Heart left ventricle (tissue), 13 donors: ENCODE measurements around the gene LPCAT4.
"Not testable (repeated sequence)": the region's sequence is repeated elsewhere in the genome, so short reads cannot be mapped to it uniquely, and the experiment has no call there.

Experiments
- POLR2A ChIP-seq, 2 donors: fragments of 450-650 bp; IDR thresholded peaks; one replicate each; pipeline ENCODE4 v1.6.1; 2017; ENCODE audit warnings: antibody characterized with exemption in 2 of 2, mild to moderate bottlenecking in 2 of 2, moderate library complexity in 2 of 2
- TF ChIP-seq, protein P1 (sequence below), 12 donors: fragments of 200-600 bp; sonication (generic) in 4 of 12; IDR thresholded peaks; one replicate each; pipeline versions ENCODE4 v1.5.0 to v1.8.0; 2018 to 2022; ENCODE audit warnings: antibody characterized with exemption in 12 of 12, mild to moderate bottlenecking in 5 of 12
- donor health status: ischemic (EF 13 %, LVEDD 7.1; RV severe dilation, severe dysfunction).
- donor health status: DM: no; HTN: yes; CAD: no.
- donor health status: DM: no; HTN: no; CAD: no.
- donor health status: ischemic (EF 25% LVEDD 6.9; RV normal size, moderate dysfunction).
- donor health status: ischemic (EF 25% LVEDD 5.7; RV mildly dilated, moderate dysfunction).
- donor health status: ischemic (EF 35%, LVEDD 5.7; RV mildly dilated, moderate dysfunction).
- donor health status: nonischemic (EF 11% LVEDD 7.7; RV severe dilation, severe dysfunction).
- donor health status: DM: yes; HTN: yes; CAD: no.
- donor health status: PGD.
- donor health status: ischemic (EF 29% LVEDD 5.4; RV normal size, mild dysfunction).
- donor health status: nonischemic (EF 23%, LVEDD 6.1; RV moderate dilation, normal function).

DNA sequence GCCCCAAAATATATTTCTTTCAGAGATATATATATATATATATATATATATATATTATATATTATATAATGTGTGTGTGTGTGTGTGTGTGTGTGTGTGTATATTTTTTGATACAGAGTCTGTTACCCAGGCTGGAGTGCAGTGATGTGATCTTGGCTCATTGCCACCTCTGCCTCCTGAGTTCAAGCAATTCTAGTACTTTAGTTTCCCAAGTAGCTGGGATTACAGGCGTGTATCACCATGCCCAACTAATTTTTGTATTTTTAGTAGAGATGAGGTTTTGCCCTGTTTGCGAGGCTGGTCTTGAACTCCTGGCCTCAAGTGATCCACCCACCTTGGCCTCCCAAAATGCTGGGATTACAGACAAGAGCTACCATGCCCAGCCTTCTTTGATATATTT lies 8.5 kb upstream of the LPCAT4 start:
- TF ChIP-seq, protein P1, sequence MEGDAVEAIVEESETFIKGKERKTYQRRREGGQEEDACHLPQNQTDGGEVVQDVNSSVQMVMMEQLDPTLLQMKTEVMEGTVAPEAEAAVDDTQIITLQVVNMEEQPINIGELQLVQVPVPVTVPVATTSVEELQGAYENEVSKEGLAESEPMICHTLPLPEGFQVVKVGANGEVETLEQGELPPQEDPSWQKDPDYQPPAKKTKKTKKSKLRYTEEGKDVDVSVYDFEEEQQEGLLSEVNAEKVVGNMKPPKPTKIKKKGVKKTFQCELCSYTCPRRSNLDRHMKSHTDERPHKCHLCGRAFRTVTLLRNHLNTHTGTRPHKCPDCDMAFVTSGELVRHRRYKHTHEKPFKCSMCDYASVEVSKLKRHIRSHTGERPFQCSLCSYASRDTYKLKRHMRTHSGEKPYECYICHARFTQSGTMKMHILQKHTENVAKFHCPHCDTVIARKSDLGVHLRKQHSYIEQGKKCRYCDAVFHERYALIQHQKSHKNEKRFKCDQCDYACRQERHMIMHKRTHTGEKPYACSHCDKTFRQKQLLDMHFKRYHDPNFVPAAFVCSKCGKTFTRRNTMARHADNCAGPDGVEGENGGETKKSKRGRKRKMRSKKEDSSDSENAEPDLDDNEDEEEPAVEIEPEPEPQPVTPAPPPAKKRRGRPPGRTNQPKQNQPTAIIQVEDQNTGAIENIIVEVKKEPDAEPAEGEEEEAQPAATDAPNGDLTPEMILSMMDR (IDR thresholded peaks at IDR 0.05), result not testable (repeated sequence)
- TF ChIP-seq POLR2A (IDR thresholded peaks at IDR 0.05), result not testable (repeated sequence)
